ENCODE results near the gene ALAD.
"Not testable (repeated sequence)": the region's sequence is repeated elsewhere in the genome, so short reads cannot be mapped to it uniquely, and the experiment has no call there.

ALAD gene

GRCh38 chr9:113397203-113397631 is 3.9 kb downstream of the ALAD start:
- DNase-seq: no peak

GRCh38 chr9:113395000-113395861 is 5.9 kb downstream of the ALAD start:
- DNase-seq: no peak

- no peak for DNase-seq
Observed at GRCh38 chr9:113393281-113393680, 7.8 kb downstream of the ALAD start.

- no peak for DNase-seq
Observed at GRCh38 chr9:113391917-113392316, 9.2 kb downstream of the ALAD start.

GRCh38 chr9:113390192-113390960 is 10.7 kb downstream of the ALAD start:
- no peak for DNase-seq

- DNase-seq: no peak
Observed at GRCh38 chr9:113389451-113389850, 11.6 kb downstream of the ALAD start.

GRCh38 chr9:113388833-113389232 is 12.3 kb downstream of the ALAD start:
- DNase-seq: no peak

- DNase-seq: no peak
Observed at GRCh38 chr9:113387560-113388230, 13.4 kb downstream of the ALAD start.

GRCh38 chr9:113386571-113387393 is 14.3 kb downstream of the ALAD start:
- DNase-seq: peak; percentile 27

GRCh38 chr9:113381909-113382411 is 19.1 kb downstream of the ALAD start:
- no peak for DNase-seq

GRCh38 chr9:113381441-113381840 is 19.6 kb downstream of the ALAD start:
- DNase-seq: not testable (repeated sequence)

- no peak for DNase-seq
Observed at GRCh38 chr9:113380869-113381378, 20.2 kb downstream of the ALAD start.

- DNase-seq: not testable (repeated sequence)
Observed at GRCh38 chr9:113379829-113380210, 21.3 kb downstream of the ALAD start.

GRCh38 chr9:113379094-113379828 is 21.8 kb downstream of the ALAD start:
- not testable (repeated sequence) for DNase-seq

- DNase-seq: peak; percentile 81
Observed at GRCh38 chr9:113376634-113377567, 24.2 kb downstream of the ALAD start, which contains the start of gene HDHD3. TSS of gene HDHD3 (minus strand) at chr9:113376986. CDS start at chr9:113374354, 2,632 bp downstream.

GRCh38 chr9:113375057-113376023 is 25.7 kb downstream of the ALAD start:
- no peak for DNase-seq

- no peak for DNase-seq
Observed at GRCh38 chr9:113373676-113374392, 27.2 kb downstream of the ALAD start.

- DNase-seq: no peak
Observed at GRCh38 chr9:113373256-113373655, 27.8 kb downstream of the ALAD start.
